GM12874 (cell line): Measurements from ENCODE around the gene GRID2.

ENCODE experiments used
- TF ChIP-seq, protein P1 (sequence below): IDR thresholded peaks from 2 replicates; pipeline ENCODE4 v1.5.1; 2011; ENCODE audit warnings: low read depth, mild to moderate bottlenecking, control low read depth, low read length, moderate library complexity; ENCODE audit not compliant: insufficient read depth

Gene GRID2

DNA sequence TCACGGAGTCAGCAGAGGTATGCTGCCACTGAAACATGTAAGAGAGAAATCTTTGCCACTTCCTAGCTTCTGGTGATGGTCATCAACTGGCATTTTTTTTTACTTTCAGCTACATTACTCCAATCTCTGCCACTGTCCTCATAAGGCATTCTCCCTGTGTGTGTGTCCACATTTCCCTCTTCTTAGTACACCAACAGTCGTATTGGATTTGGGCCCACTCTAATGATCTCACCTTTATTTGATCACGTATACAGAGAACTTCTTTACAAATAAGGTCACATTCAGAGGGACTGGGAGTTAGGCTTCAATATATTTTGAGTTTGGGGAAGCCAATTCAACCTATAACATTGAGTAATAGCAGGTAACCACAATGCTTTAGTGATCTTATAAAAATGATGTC lies 649.1 kb downstream of the GRID2 start:
- TF ChIP-seq, protein P1, sequence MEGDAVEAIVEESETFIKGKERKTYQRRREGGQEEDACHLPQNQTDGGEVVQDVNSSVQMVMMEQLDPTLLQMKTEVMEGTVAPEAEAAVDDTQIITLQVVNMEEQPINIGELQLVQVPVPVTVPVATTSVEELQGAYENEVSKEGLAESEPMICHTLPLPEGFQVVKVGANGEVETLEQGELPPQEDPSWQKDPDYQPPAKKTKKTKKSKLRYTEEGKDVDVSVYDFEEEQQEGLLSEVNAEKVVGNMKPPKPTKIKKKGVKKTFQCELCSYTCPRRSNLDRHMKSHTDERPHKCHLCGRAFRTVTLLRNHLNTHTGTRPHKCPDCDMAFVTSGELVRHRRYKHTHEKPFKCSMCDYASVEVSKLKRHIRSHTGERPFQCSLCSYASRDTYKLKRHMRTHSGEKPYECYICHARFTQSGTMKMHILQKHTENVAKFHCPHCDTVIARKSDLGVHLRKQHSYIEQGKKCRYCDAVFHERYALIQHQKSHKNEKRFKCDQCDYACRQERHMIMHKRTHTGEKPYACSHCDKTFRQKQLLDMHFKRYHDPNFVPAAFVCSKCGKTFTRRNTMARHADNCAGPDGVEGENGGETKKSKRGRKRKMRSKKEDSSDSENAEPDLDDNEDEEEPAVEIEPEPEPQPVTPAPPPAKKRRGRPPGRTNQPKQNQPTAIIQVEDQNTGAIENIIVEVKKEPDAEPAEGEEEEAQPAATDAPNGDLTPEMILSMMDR, result no peak

DNA sequence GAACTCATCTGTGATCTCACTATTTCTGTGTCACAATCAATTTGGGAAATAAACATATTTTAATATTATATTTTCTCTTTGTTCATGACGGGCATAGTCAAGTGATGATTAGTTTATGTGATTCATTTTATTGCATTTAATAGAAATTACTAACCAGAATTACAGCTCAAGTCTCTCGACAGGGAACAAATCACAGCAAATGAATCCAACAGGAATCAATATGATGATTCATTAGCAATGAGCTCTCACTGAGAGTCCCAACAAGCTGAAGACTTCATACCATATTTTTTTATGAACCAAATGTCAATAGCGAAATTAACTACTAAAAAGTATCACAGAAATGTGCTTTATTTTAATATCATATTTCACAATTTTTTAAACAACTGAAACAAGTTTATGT lies 649.7 kb downstream of the GRID2 start:
- TF ChIP-seq, protein P1, result no peak

DNA sequence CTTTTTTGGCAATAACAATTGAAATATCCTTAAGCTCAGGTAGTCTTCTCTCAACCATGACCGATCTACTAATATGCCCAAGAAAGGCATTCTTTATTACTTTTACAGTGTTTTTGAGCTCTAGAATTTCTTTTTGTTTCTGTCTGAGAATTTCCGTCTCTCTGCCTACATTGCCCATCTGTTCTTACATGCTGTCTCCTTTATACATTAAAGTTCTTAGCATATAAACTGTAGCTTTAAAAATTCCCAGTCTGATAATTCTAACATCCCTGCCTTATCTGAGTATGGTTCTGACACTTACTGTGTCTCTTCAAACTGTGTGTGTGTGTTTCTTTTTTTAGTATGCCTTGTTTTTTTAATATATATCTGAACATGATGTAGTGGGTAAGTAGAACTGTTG lies 658.1 kb downstream of the GRID2 start:
- TF ChIP-seq, protein P1, result no peak

DNA sequence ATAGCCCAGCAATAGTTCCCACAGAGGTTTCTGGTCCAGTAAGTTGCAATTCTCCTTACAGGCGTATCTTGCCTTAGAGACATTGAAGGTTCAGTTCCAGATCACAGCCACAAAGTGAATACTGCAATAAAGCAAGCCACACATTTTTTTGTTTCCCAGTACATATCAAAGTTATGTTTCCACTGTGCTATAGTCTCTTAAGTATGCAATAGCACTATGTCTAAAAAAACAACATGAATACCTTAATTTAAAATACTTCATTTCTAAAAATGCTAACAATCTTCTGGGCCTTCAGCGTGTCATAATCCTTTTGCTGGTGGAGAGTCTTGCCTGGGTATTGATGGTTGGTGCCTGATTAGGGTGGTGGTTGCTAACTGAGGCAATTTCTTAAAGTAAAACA lies 659.1 kb downstream of the GRID2 start:
- TF ChIP-seq, protein P1, result no peak

DNA sequence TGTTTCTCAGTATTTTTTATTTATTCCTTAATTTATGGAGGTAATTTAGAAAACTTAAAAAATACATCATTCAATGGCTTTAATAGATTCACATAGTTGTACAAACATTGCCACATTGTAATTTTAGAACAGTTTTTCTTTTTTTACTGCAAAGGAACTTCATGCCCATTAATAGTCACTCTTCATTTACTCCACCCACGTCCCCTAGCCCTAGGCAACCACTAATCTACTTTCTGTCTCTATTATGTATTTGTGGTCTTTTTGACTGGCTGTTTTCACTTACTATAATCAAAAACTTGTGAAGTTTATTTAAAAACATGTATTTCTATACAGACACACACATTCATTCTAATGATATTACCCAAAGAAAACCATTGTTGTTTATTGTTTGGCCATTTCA lies 664.8 kb downstream of the GRID2 start:
- TF ChIP-seq, protein P1, result no peak

DNA sequence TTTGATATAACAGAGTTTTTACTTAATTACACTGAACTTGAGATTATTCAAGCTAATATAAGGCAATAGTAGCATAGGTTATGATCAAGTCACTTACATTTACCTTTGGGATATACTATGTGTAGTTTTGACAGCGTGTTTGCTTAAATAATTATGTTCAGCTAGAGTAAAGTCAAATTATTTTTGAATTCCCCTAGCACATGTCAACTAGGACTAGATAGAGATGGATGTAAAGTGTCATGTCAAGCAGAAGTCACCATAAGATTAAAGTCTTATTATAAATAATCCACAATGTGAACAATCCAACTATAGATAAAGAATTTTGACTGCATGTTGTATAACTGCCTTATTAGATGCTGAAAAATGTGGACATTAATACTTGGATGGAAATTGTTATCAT lies 665.2 kb downstream of the GRID2 start:
- TF ChIP-seq, protein P1, result no peak

DNA sequence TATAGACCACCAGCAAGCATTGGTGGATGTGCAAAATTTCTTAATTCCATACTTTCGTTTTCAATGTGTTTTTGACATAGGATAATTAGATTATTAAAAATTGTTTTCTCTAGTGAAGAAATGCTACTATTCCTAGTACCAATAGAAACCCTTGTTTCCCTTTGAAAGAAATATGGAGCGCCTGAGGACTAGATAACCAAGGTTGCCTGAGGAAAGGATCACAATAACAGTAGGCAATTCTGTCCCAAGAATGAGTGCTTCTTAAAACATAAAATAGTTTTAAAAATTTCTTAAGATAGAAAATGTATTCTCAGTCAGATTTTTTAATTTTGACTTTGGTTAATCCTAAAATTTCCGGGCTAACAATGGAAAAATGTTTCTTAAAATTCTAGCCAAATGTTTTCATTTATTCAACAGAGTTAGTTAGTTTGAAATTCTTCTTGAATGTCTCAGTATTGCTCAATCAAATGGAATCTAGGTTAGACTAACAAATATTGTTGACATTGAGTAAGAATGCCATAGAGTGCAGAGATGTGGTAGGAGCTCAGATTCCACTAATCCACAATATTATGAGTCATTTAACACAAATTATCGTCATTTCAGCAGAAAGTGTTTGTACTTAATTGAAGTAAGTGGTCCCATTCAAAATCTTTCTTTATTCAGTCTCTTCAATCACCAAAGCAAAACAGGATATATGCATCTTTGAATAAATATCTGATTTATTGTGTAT lies 666.0 kb downstream of the GRID2 start:
- TF ChIP-seq, protein P1, result no peak
